ENCODE results near the gene ZNF330.
"Not testable (repeated sequence)": the region's sequence is repeated elsewhere in the genome, so short reads cannot be mapped to it uniquely, and the experiment has no call there.

GRCh38 chr4:141227280-141227679 is 6.6 kb downstream of the ZNF330 start:
- TF ChIP-seq CTCF (IDR thresholded peaks at IDR 0.05); POLR2AphosphoS5 (IDR thresholded peaks at IDR 0.05; ENCODE audit: low read depth, low read length): not testable (repeated sequence)
